ENCODE data around the gene NKRF.
"Not testable (repeated sequence)": the region's sequence is repeated elsewhere in the genome, so short reads cannot be mapped to it uniquely, and the experiment has no call there.

NKRF gene

GRCh38 chrX:119606280-119607017 lies at the start of gene NKRF:
TSS of gene NKRF (minus strand) at chrX:119606424.
- peak; percentile 92 for DNase-seq

DNA sequence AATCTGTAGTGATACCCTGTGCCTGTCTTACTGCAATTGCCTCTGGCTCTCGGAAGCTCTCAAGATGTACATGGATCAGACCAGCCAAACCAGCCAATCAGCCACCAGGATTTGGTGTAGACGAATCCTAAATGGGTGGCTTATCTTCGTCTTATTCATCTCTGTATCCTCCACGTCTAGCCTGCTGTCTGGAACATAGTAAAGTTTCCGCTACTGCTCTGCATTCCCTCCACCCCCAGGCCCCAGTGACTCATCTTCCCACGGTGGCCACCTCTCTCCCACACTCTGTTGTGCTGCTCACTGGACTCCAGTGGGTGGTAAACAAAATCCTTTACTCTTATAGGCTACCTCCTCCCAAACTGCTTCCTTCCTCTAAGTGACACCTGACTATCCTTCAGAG lies 48.9 kb upstream of the NKRF start:
- peak; percentile 66 for DNase-seq

- DNase-seq: peak; percentile 42
Measured at GRCh38 chrX:119654112-119654531, 47.9 kb upstream of the NKRF start.

DNA sequence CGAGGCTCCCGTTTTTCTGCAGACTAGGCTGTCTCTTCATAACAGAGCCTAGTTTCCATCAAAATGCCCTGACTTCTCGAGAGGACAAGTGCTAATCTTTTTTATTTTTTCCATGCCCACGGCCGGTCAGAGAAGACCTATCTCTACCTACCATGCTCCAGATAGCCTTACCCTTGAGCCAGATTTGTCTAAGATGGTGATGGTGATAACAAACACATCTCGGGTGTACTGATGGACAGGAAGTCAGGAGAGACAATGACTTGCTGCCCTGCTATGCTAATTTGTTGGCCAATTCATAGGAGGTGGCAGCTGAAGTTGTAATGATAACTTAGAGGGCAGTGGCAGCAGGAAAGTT lies 42.2 kb upstream of the NKRF start:
- no peak for DNase-seq

DNA sequence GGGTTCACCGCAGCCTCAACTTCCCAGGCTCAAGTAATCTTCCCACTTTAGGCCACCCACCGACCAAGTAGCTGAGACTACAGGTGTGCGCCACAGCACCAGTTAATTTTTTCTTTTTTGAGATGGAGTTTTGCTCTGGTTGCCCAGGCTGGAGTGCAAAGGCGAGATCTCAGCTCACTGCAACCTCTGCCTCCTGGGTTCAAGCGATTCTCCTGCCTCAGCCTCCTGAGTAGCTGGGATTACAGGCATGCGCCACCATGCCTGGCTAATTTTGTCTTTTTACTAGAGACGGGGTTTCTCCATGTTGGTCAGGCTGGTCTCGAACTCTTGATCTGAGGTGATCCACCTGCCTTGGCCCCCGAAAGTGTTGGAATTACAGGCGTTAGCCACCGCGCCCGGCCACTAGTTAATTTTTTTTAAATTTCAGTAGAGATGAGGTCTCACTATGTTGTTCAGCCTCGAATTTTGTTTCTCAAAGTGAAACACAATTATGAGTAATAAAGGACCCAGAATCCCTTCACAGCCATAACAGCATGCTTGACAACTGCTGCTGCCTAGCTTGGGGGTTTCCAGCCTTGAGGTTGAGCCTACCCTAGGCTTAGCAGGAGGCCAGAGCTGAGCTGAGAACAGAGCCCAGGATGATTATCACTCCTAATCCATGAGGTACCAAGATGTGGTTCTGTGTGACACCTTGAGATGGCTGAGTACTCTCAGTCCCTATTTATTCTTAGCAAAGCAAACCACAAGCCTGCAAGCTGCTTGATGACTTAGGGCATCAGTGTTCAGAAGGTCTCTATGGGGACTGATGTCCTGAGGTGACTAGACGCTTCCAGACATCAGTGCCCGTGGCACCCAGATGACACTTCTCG lies 41.6 kb upstream of the NKRF start:
- no peak for DNase-seq

GRCh38 chrX:119647089-119647488 lies 40.9 kb upstream of the NKRF start:
- DNase-seq: no peak

- no peak for DNase-seq
Measured at GRCh38 chrX:119646515-119646914, 40.3 kb upstream of the NKRF start.

DNA sequence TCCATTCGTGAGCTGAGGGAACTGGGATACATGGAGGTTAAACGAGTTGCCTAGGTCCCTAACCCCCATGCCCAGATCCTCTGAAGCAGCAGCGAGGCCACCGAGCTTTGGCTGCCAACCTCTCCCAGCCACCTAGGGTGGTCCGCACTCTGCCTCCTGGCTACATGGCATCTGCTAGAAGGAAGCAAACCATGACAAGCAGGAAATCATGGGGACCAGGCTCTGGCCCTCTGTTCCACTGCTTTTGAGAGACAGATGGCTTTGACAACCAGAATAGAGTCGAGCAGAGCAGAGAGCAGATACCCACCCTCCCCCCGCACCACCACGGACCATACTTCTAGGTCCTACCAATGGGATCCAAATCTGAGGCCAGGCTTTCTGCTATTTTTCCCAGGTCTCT lies 37.5 kb upstream of the NKRF start:
- no peak for DNase-seq

DNA sequence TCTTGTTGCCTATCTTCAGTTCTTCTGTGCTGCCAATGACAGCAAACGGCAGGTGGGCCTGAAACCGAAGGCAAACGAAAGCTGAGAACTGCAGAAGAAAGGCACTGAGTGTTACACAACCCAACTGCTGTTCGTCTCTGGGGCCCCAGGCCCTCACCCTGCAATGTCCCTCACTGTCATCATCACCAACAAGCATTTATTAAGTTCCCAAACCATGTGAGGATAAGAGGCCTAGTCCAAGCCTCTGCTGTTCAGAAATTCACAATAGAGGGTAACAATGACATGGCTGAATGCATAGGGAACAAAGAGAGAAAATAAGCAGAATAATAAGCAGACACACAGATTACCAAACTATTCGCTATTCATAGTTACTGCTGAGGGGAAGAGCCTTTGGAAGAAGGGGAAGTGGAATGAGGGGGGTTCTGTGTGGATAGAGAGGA lies 34.5 kb upstream of the NKRF start:
- DNase-seq: no peak

DNA sequence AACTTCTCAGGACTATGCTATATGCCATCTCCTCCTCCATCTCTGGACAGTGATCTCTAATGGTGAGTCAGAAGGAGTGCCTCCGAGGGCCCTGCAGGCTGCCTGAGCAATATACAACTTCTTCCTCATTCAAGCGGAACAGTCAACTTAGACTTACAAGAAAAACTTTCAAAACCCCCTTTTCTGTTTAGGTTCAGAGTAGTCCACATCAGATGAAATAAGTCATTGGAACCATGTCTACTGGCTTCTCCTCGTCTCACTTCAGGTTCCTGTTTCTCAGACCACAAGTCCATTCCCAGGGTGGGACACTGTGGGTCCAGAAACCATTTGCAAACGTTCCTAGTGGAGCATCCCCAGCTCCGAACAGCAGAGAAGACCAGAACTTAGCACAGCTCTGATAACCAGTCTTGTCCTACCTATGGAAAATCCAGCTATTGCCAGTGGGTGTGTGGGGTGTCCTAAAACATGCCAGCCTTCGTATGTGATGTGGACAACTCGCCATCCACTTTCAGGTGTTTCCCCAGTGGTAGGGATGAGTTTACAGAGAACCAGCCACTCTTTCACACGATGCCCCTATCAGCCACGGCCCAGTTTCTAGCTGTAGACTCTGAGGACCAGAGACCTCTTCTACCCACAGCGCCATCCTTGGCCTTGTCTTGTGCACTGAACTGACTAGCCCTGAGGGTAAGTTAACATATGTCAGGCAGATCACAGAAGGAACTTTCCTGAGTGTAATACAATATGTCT lies 32.7 kb upstream of the NKRF start:
- no peak for DNase-seq

DNA sequence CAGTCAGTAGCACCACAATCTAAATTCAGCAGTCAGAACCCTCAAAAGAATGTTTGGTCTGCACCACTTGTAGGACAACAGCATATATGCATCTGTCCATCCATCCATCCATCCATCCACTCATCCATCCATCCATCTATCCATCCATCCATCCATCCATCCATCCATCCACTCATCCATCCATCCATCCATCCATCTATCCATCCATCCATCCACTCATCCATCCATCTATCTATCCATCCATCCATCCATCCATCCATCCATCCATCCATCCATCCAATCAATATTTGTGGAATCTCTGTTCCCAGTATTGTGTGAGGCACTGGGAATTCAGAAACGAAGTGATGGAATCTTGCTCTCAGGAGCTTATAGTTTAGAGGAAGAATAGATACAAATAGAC lies 31.2 kb upstream of the NKRF start:
- not testable (repeated sequence) for DNase-seq

DNA sequence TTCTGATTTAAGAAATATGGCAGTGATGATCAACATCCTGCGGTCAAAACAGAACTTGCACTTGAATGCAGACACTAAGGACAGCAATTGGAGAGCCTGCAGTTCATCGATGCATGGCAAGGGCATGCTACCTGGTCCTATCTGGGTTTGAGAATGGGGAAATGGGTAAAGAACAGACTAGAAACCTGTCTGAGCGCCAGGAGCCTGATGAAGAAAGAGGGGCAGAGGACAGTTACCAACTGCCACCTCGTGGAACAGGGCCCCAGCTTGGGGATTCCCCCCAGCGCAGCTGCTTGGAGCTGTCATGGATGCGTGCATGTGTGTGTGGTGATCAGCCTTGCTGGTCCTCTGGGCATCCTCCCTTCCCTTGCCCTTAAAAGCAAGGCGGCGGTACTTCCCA lies 30.2 kb upstream of the NKRF start:
- DNase-seq: no peak

DNA sequence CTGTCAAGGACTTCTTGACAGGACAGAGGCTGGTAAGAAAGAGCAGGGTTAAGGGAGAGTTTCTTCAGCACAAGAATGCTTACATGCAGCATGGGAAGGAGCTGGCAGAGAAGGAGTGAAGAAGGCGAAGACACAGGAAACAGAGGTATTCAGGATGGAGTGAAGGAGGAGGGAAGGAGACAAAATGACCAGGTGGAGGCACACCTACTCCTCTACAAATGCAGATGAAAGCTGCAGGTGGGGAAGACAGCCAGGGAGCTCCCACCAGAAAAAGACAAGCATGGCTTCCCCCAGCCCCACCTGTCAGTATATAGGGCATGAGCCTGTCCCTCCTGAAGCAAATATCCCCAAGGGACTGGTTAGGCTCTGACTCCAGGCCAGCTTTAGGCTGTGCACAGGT lies 29.6 kb upstream of the NKRF start:
- DNase-seq: no peak

- no peak for DNase-seq
Measured at GRCh38 chrX:119635179-119635578, 29.0 kb upstream of the NKRF start.

- no peak for DNase-seq
Measured at GRCh38 chrX:119625843-119626242, 19.6 kb upstream of the NKRF start.

DNA sequence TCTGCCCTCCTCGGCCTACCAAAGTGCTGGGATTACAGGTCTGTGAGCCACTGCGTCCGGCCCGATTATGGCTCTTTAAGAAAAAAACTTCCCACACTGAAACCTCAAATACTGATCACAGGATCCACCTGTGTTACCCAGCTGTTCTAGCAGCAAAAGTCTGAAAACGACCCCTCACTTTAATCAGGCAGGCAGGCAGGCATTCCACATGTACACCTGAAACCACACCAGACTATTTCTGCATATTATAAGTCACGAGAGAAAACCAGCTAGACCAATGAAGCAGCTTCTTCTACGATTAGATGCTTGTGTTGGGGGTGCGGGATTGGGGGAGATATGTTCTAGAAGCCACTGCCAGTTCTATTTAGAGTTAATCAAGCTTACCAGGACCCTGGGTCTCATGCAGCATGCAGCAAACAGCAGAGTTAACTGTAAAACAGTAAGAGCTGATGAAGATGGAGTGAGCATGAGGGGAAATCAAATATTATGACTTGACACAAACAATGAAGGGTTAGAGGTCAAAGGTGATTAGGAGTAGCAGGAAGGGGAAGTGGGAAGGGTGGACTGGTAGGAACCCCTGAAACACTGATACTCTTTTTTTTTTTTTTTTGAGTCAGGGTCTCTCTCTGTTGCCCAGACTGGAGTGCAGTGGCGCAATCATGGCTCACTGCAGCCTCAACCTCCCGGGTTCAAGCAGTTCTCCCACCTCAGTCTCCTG lies 18.9 kb upstream of the NKRF start:
- no peak for DNase-seq

DNA sequence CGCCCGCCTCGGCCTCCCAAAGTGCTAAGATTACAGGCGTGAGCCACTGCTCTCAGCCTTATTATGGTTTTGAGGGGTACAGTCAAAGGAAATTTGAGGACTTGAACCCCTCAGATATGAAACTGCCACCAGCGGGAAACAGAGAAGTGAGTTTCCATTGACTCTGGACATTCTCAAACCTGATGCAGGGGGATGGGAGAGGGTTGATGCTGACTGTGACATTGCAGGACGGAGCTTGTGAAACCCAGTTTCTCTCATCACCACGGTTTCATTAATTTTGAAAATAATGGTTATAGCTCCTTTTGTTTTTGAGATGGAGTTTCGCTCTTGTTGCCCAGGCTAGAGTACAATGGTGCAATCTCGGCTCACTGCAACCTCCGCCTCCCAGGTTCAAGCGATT lies 18.2 kb upstream of the NKRF start:
- DNase-seq: no peak

- DNase-seq: peak; percentile 71
Measured at GRCh38 chrX:119622356-119623232, 16.4 kb upstream of the NKRF start.

GRCh38 chrX:119618439-119618838 lies 12.2 kb upstream of the NKRF start:
- no peak for DNase-seq

DNA sequence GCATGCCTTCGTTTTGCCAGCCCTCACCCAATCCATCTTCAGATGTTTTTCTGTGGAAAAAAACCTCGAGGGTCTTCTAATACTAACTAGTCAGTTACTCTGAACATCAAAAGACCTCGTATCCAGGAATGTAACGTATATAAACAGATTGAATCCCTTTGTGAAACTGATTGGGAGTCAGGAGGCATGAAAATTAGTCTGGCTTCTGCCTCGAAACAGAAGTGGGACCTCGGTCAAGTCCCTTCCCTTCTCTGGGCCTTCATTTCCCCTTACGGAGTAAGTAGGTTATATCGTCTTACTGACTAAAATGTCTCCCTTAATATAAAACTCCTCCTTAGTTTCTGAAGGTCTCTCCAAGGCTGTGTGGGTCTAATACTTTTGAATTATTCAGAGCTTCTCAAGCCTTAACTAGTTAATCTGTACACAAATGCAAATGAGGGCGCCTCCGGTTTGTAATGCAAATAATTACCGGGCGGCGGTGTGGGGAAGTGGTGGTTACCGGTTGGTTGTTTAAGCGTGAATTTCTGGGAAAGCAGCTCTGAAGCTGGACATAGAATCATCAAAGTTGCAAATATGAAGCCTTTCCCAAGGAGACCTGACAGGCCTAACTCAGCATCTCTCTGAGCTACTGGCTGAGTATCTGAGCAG lies 11.4 kb upstream of the NKRF start:
- no peak for DNase-seq

GRCh38 chrX:119614776-119615175 lies 8.6 kb upstream of the NKRF start:
- no peak for DNase-seq

All from fibroblast of skin of right biceps (primary cell).